H1 (cell line): ENCODE results near the gene CYP46A1. TPM values are rescaled to one million over a fixed set of nuclear protein-coding genes. Genes with fewer than 3 reads are reported as not detected.

ENCODE experiments used
- CTCF ChIA-PET: fragments of 300-600 bp; sonication (Branson Sonifier 250); formaldehyde crosslinking; loops from one replicate; lab custom pipeline; 2021; ENCODE audit not compliant: partially characterized antibody; lab: Charles Lee
- POLR2A ChIA-PET: fragments of 300-600 bp; sonication (Branson Sonifier 250); formaldehyde crosslinking; loops from one replicate; lab custom pipeline; 2021; ENCODE audit warnings: inconsistent platforms; ENCODE audit not compliant: partially characterized antibody; lab: Charles Lee
- DNase-seq, 2 experiments: peaks; one replicate each; pipeline versions ENCODE4 v3.0.0 to v3.0.0-alpha.2; 2010 to 2022; ENCODE audit warnings: low spot score in 2 of 2, low read depth in 1 of 2, mixed read lengths in 1 of 2
- FAIRE-seq: peaks from 2 replicates; lab custom pipeline; 2011; peaks lifted over from hg19 to GRCh38; lab: Jason Lieb, UNC
- H2AFZ ChIP-seq: 2 replicates; pipeline ENCODE4 v1.8.1; 2012; ENCODE audit warnings: low read length, inconsistent platforms
- H2AK5ac ChIP-seq: 2 replicates; pipeline ENCODE4 v1.6.1; 2013; ENCODE audit warnings: low read depth, low read length
- H2BK120ac ChIP-seq: replicated peaks from 2 replicates; pipeline ENCODE3; 2013; ENCODE audit warnings: low read depth, low read length, inconsistent platforms
- H2BK12ac ChIP-seq: 2 replicates; pipeline ENCODE4 v1.6.1; 2013; ENCODE audit warnings: low read depth, low read length
- H2BK15ac ChIP-seq: 2 replicates; pipeline ENCODE4 v1.6.1; 2013; ENCODE audit warnings: low read length
- H2BK20ac ChIP-seq: 2 replicates; pipeline ENCODE4 v1.6.1; 2013; ENCODE audit warnings: low read length
- H2BK5ac ChIP-seq: 2 replicates; pipeline ENCODE4 v1.6.1; 2013; ENCODE audit warnings: low read depth, low read length
- H3K14ac ChIP-seq: 2 replicates; pipeline ENCODE4 v1.6.1; 2013; ENCODE audit warnings: inconsistent platforms; ENCODE audit not compliant: insufficient read length
- H3K18ac ChIP-seq: 2 replicates; pipeline ENCODE4 v1.6.1; 2013; ENCODE audit warnings: low read length; ENCODE audit errors: extremely low read depth
- H3K23ac ChIP-seq: 2 replicates; pipeline ENCODE4 v1.6.1; 2013; ENCODE audit warnings: inconsistent platforms; ENCODE audit not compliant: insufficient read length
- H3K23me2 ChIP-seq: 2 replicates; pipeline ENCODE4 v1.6.1; 2013; ENCODE audit warnings: low read depth, low read length
- H3K27ac ChIP-seq: 2 replicates; pipeline ENCODE4 v1.6.1; 2011; ENCODE audit warnings: low read depth, low read length, inconsistent platforms
- H3K27me3 ChIP-seq, 4 experiments: replicated peaks in 1 of 4; 1 replicate in 1 of 4; 2 replicates in 3 of 4; pipeline versions ENCODE4 v1.6.1 to v1.8.1; 2011 to 2013; ENCODE audit warnings: low read length in 3 of 4, mild to moderate bottlenecking in 3 of 4, inconsistent platforms in 2 of 4, mixed read lengths in 2 of 4, moderate library complexity in 1 of 4; ENCODE audit not compliant: control insufficient read depth in 3 of 4, insufficient read depth in 3 of 4; ENCODE audit errors: extremely low read depth in 1 of 4
- H3K36me3 ChIP-seq, 4 experiments: 2 replicates each; pipeline versions ENCODE4 v1.6.1 to v1.8.1; 2011 to 2013; ENCODE audit warnings: mild to moderate bottlenecking in 4 of 4, low read length in 3 of 4, moderate library complexity in 2 of 4, control low read depth in 1 of 4, inconsistent platforms in 1 of 4; ENCODE audit not compliant: insufficient read depth in 4 of 4, control insufficient read depth in 2 of 4
- H3K4ac ChIP-seq: replicated peaks from 2 replicates; pipeline ENCODE3; 2013; ENCODE audit warnings: low read length, low read depth, mixed read lengths, inconsistent platforms; ENCODE audit not compliant: insufficient read length
- H3K4me1 ChIP-seq, 4 experiments: replicated peaks in 1 of 4; 1 replicate in 1 of 4; 2 replicates in 3 of 4; pipeline versions ENCODE4 v1.6.1 to v1.8.1; 2011 to 2013; ENCODE audit warnings: low read length in 3 of 4, inconsistent platforms in 2 of 4, mixed read lengths in 1 of 4; ENCODE audit not compliant: insufficient read depth in 4 of 4, control insufficient read depth in 3 of 4
- H3K4me2 ChIP-seq, 2 experiments: 2 replicates each; pipeline versions ENCODE4 v1.6.1 to v1.8.1; 2011 to 2013; ENCODE audit warnings: low read depth in 2 of 2, low read length in 2 of 2, control low read depth in 1 of 2, inconsistent platforms in 1 of 2, mild to moderate bottlenecking in 1 of 2; ENCODE audit not compliant: insufficient read depth in 1 of 2
- H3K4me3 ChIP-seq, 4 experiments: fragments of 200-600, 300-600 bp in 1 of 4; sonication (generic), shearing (Covaris generic), sonication (Bioruptor Twin) in 1 of 4; 2 replicates each; pipeline versions ENCODE4 v1.5.1 to v1.8.1; 2011 to 2016; ENCODE audit warnings: low read length in 4 of 4, low read depth in 3 of 4, control low read depth in 2 of 4, inconsistent platforms in 2 of 4, mild to moderate bottlenecking in 2 of 4, mixed read lengths in 1 of 4, moderate library complexity in 1 of 4; ENCODE audit not compliant: insufficient read depth in 2 of 4; ENCODE audit errors: extremely low read depth in 1 of 4
- H3K56ac ChIP-seq: replicated peaks from 2 replicates; pipeline ENCODE3; 2013; ENCODE audit warnings: low read depth, mild to moderate bottlenecking, mixed read lengths, low read length, inconsistent platforms; ENCODE audit not compliant: insufficient read length
- H3K79me1 ChIP-seq: 2 replicates; pipeline ENCODE4 v1.6.1; 2013; ENCODE audit warnings: low read depth, low read length, control low read depth
- H3K79me2 ChIP-seq, 2 experiments: 2 replicates each; pipeline versions ENCODE4 v1.6.1 to v1.8.1; 2012 to 2013; ENCODE audit warnings: low read length in 2 of 2, mild to moderate bottlenecking in 2 of 2, inconsistent platforms in 1 of 2; ENCODE audit not compliant: insufficient read depth in 2 of 2, control insufficient read depth in 1 of 2
- H3K9ac ChIP-seq, 4 experiments: replicated peaks in 1 of 4; 1 replicate in 1 of 4; 2 replicates in 3 of 4; pipeline versions ENCODE4 v1.6.1 to v1.8.1; 2011 to 2013; ENCODE audit warnings: low read depth in 3 of 4, low read length in 3 of 4, control low read depth in 2 of 4, mild to moderate bottlenecking in 2 of 4, moderate library complexity in 2 of 4, inconsistent platforms in 1 of 4; ENCODE audit errors: extremely low read depth in 1 of 4
- H3K9me3 ChIP-seq, 2 experiments: 2 replicates each; pipeline versions ENCODE4 v1.6.1 to v1.8.1; 2012 to 2013; ENCODE audit warnings: mild to moderate bottlenecking in 2 of 2, moderate library complexity in 2 of 2, control low read depth in 1 of 2, inconsistent platforms in 1 of 2, low read depth in 1 of 2, low read length in 1 of 2, mixed read lengths in 1 of 2; ENCODE audit not compliant: insufficient read depth in 2 of 2
- H4K20me1 ChIP-seq, 2 experiments: replicated peaks in 1 of 2; 2 replicates each; pipeline versions ENCODE3 to v1.8.1; 2011 to 2013; ENCODE audit warnings: inconsistent platforms in 2 of 2, low read length in 2 of 2, mild to moderate bottlenecking in 1 of 2; ENCODE audit not compliant: insufficient read depth in 2 of 2, control insufficient read depth in 1 of 2
- H4K5ac ChIP-seq: 2 replicates; pipeline ENCODE4 v1.6.1; 2013; ENCODE audit warnings: low read length, low read depth, mixed read lengths, inconsistent platforms; ENCODE audit not compliant: insufficient read length
- H4K8ac ChIP-seq: 2 replicates; pipeline ENCODE4 v1.8.0; 2013; ENCODE audit warnings: mild to moderate bottlenecking, moderate library complexity, low read length, inconsistent platforms; ENCODE audit not compliant: insufficient read depth; ENCODE audit errors: extremely low read depth
- H4K91ac ChIP-seq: replicated peaks from 2 replicates; pipeline ENCODE3; 2013; ENCODE audit warnings: low read length, mixed read lengths, inconsistent platforms; ENCODE audit not compliant: insufficient read length
- CBX5 ChIP-seq: fragments of 300-800, 300-1000 bp; sonication (generic); IDR thresholded peaks from 2 replicates; pipeline ENCODE4 v1.7.1; 2016; ENCODE audit warnings: antibody characterized with exemption, low read length, low read depth
- EP300 ChIP-seq, 2 experiments: IDR thresholded peaks; 1 replicate in 1 of 2; 2 replicates in 1 of 2; pipeline ENCODE4 v1.6.1; 2011 to 2012; ENCODE audit warnings: low read depth in 2 of 2, low read length in 2 of 2, mild to moderate bottlenecking in 2 of 2, borderline replicate concordance in 1 of 2, inconsistent platforms in 1 of 2, moderate library complexity in 1 of 2
- JUN ChIP-seq: IDR thresholded peaks from 2 replicates; pipeline ENCODE4 v1.6.1; 2011; ENCODE audit warnings: low read depth, mild to moderate bottlenecking, improper control_type of control experiment, low read length
- KDM4A ChIP-seq: IDR thresholded peaks from one replicate; pipeline ENCODE4 v1.7.1; 2012; ENCODE audit warnings: low read depth, mild to moderate bottlenecking, moderate library complexity, low read length, inconsistent platforms; ENCODE audit not compliant: severe bottlenecking
- POLR2AphosphoS5 ChIP-seq: IDR thresholded peaks from 2 replicates; pipeline ENCODE4 v1.6.1; 2011; ENCODE audit warnings: low read depth, low read length
- RAD21 ChIP-seq, 2 experiments: IDR thresholded peaks in 1 of 2; conservative IDR thresholded peaks in 1 of 2; 2 replicates each; pipeline ENCODE4 v1.6.1; 2011; ENCODE audit warnings: low read depth in 2 of 2, low read length in 2 of 2, improper control_type of control experiment in 1 of 2, inconsistent platforms in 1 of 2, mild to moderate bottlenecking in 1 of 2, moderate library complexity in 1 of 2
- SP1 ChIP-seq: IDR thresholded peaks from 2 replicates; pipeline ENCODE4 v1.6.1; 2011; ENCODE audit warnings: low read depth, low read length
- TAF7 ChIP-seq: optimal IDR thresholded peaks from 2 replicates; pipeline ENCODE3; 2011; ENCODE audit warnings: low read depth, mild to moderate bottlenecking, inconsistent platforms, low read length, moderate library complexity, borderline replicate concordance
- TBP ChIP-seq: IDR thresholded peaks from 2 replicates; pipeline ENCODE4 v1.6.1; 2011; ENCODE audit warnings: low read depth, low read length, improper control_type of control experiment
- WGBS, 2 experiments: shearing (Covaris generic) in 1 of 2; methylation state at CpG; one replicate each; pipeline versions ENCODE4 v1.1.6 to v1.1.7; 2013 to 2015; ENCODE audit warnings: low lambda C conversion rate in 2 of 2, mixed read lengths in 2 of 2, inconsistent platforms in 1 of 2, low coverage in 1 of 2, missing lambda C conversion rate in 1 of 2; ENCODE audit not compliant: insufficient replicate concordance in 2 of 2, insufficient coverage in 1 of 2, insufficient read length in 1 of 2; ENCODE audit errors: extremely low coverage in 1 of 2, missing lambda C conversion rate in 1 of 2; 5-methylcytosine and 5-hydroxymethylcytosine counted together
- polyA plus RNA-seq, 7 experiments: library from polyadenylated mRNA; depleted of rRNA in 3 of 7; stranded (reverse) in 5 of 7; unstranded in 2 of 7; fragments of >200 nt in 5 of 7; fragments of 200-250 nt in 2 of 7; gene quantifications; 1 replicate in 5 of 7; 2 replicates in 1 of 7; 4 replicates in 1 of 7; pipeline versions ENCODE4 v1.2.1 to v1.2.3, GENCODE V29; 2011 to 2013; ENCODE audit warnings: missing spikeins in 2 of 7, mixed read lengths in 2 of 7
- total RNA-seq: library from RNA; stranded (reverse); fragmentation: NEBNext Ultra II Directional; extraction: Animal tissue kit (Norgen Biotek cat#: 25700); gene quantifications from 2 replicates; pipeline ENCODE4 v1.2.1, GENCODE V29; 2021
- TF ChIP-seq, protein P1 (sequence below): IDR thresholded peaks from 2 replicates; pipeline ENCODE4 v1.6.1; 2012; ENCODE audit warnings: inconsistent platforms
- TF ChIP-seq, protein P2 (sequence below): IDR thresholded peaks from 2 replicates; pipeline ENCODE4 v1.6.1; 2012; ENCODE audit warnings: low read length, inconsistent platforms

The CYP46A1 gene
- total and polyA plus RNA-seq, 2 of the 8 experiments (the other 6 are each of a cell fraction or from before 2014, with no cell fraction given), result 0.41 to 1.3 TPM

- FAIRE-seq, result no peak
- TF ChIP-seq TBP, result no peak
- no peak for TF ChIP-seq KDM4A
- TF ChIP-seq TAF7, result no peak
- TF ChIP-seq, protein P1, sequence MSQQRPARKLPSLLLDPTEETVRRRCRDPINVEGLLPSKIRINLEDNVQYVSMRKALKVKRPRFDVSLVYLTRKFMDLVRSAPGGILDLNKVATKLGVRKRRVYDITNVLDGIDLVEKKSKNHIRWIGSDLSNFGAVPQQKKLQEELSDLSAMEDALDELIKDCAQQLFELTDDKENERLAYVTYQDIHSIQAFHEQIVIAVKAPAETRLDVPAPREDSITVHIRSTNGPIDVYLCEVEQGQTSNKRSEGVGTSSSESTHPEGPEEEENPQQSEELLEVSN, result no peak
- no peak for TF ChIP-seq EP300 (IDR thresholded peaks at IDR 0.05; ENCODE audit: borderline replicate concordance in 1 of 2, low read depth in 2 of 2, low read length in 2 of 2)
- no peak for TF ChIP-seq CBX5
- no peak for TF ChIP-seq JUN
- TF ChIP-seq RAD21 (IDR thresholded peaks at IDR 0.05 in 1 of 2, conservative IDR thresholded peaks at IDR 0.05 in 1 of 2; ENCODE audit: low read depth in 2 of 2, low read length in 2 of 2), result no peak
- TF ChIP-seq POLR2AphosphoS5, result no peak
- TF ChIP-seq SP1, result no peak
- TF ChIP-seq, protein P2, sequence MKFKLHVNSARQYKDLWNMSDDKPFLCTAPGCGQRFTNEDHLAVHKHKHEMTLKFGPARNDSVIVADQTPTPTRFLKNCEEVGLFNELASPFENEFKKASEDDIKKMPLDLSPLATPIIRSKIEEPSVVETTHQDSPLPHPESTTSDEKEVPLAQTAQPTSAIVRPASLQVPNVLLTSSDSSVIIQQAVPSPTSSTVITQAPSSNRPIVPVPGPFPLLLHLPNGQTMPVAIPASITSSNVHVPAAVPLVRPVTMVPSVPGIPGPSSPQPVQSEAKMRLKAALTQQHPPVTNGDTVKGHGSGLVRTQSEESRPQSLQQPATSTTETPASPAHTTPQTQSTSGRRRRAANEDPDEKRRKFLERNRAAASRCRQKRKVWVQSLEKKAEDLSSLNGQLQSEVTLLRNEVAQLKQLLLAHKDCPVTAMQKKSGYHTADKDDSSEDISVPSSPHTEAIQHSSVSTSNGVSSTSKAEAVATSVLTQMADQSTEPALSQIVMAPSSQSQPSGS, result no peak
Measured at GRCh38 chr14:99744873-99745224, 60.8 kb downstream of the CYP46A1 start.

More at GRCh38 chr14:99744873-99745224, 60.8 kb downstream of the CYP46A1 start:
- Histone ChIP-seq H3K4me3 (peak overlapping the region in 1 of 4 experiments; percentile 43; a peak in 1 of 8 replicates), H4K91ac (no peak overlapping the region), H3K23me2 (no peaks in the 10 kb centered on the region; the same call in 1 of the 2 replicates), H2BK5ac (no peak overlapping the region), H3K4me1 (peaks cover 4 to 13% (median 6%) of the 10 kb centered on the region in 4 experiments), H3K23ac (no peak overlapping the region), H4K5ac (no peak overlapping the region), H3K79me1 (no peaks in the 10 kb centered on the region), H3K36me3 (no peaks in the 10 kb centered on the region), H3K18ac (no peak overlapping the region), H3K14ac (no peak overlapping the region), H2BK120ac (no peak overlapping the region), H3K27ac (no peak overlapping the region), H3K9me3 (no peaks in the 10 kb centered on the region), H2AK5ac (no peak overlapping the region), H2BK20ac (no peak overlapping the region), H3K4me2 (peak overlapping the region; percentile 32 to 44; a peak in 1 of 4 replicates), H3K4ac (no peak overlapping the region), H4K8ac (no peak overlapping the region), H3K56ac (no peak overlapping the region), H3K79me2 (no peaks in the 10 kb centered on the region), H2BK12ac (no peak overlapping the region), H2BK15ac (no peak overlapping the region), H2AFZ (no peak overlapping the region), H4K20me1 (no peaks in the 10 kb centered on the region), H3K27me3 (no peaks in the 10 kb centered on the region; a peak in 2 of 7 replicates), H3K9ac (no peak overlapping the region)
- ChIA-PET CTCF (interaction anchor here (0.7 to 17.3 kb wide), 8 partner anchors 9 to 169 kb away, joined by 3 to 237 read pairs (median 3); no protein-coding TSS in a partner anchor), POLR2A (no interaction called here)
- 76% methylated on average over 7 of the region's 7 CpGs; no CpG with 5 or more reads in 1 of the 2 experiments for WGBS, 2 experiments
- DNase-seq, result no peak
